LoVo (cell line): Measurements from ENCODE around the gene AGR2.
A peak's percentile ranks its signal among the peaks of the same experiment; 100 is the strongest.

Source experiments
- DNase-seq: peaks from one replicate; pipeline ENCODE4 v3.0.0-alpha.2; 2016; ENCODE audit warnings: low spot score

Gene AGR2

DNA sequence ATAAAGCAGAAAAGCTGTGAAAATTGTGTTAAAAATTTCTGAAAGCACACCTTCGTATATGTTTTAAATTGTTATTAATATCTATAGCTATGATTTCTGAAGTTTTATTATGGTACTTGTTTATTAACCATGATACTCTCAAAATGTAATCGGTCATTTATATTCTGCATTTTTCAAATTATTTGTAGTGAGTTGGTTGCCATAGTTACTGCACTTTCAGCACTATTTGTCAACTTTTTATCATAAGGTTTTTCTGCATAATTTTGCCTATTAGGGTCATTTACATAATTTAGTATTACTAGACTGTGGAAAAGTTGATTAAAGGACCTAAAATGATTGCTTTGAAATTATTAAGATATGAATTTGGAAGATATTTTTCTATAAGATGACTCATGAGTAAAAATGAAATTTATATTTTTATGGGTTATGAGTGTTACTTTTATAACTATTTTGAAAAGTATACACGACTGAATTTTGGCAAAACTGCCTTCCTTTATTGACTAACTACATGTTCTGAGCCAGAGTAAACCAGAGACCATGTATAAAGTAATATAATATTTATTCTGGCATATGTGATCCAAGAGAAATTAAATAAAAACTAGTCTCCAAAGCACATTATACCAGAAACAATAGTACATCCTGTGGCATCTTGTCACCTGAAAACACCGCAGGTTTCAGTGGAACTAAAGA lies 7.9 kb upstream of the AGR2 start:
- no peak for DNase-seq

DNA sequence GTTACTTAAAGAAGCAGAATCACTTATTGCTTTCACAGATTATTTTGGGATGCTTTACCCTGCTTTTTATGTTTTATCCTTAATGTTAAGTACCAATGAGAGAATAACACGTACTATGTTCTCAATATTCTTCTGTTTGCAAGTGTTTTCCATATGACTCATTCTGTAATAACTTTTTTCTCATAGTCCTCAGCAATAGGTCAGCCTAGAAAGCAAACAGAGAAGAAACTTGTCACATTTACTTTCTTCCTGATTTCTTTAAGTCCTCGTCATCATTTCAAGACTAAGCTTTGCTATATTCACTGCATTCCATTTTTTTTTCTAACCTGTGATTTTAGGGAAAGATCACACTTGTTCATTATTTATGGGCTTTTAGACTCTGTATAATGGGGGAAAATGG lies 6.8 kb upstream of the AGR2 start:
- peak; percentile 69 for DNase-seq

DNA sequence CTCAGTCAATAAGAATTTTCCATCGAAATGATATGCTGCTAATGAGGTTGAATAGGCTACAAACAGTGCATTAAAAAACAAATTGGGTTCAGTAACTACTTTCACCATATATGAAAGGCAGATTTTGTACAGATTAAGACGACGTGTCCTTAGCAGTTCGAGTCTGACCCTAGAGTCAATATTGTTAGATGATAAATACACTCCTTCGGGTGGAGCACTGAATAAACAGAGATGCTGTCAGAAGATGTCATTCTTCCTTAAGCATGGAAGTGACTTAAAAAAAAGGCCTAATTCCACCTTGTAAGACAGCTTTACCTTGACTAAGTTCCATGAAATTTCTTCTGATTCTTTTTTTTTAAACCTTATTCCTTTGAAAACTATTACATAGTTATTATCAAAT lies 5.8 kb upstream of the AGR2 start:
- DNase-seq = peak; percentile 58

DNA sequence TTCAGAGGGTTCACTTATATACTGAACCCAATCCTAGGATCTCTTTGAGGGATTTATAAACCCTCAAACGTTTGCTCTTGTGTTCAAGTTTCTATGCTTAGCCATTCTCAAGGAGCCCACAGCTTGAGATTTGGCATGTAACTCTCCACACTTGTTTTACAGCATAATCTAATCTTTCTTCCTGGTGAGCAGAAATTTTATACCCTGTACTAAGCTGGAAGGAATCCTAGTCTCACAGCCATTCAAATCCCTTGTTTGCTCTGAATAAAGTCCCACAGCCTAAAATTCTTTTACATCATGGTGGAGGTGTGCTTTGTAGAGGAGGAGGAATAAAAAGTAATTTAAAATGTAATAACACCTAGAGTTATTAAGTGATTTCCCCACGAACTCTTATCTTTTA lies 5.3 kb upstream of the AGR2 start:
- DNase-seq = no peak

DNA sequence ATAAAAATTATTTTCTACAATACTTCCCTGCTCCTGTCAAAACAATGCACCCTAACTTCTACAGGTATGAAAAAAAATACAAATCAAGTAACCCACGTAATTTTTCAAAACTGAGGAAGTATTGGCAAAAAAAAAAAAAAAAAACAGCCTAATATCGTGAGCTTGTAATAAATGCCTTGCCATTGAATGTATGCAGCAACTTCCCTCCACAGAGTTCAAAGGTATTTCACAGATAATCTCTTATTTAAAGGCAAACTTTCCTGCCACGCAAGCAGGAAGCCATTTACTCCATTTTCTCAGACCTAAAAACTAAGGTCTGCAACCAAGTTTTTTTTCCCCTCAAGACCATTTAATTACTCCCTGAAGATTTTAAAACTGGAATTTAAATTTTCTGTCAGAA lies 642 bp upstream of the AGR2 start:
- peak; percentile 46 for DNase-seq

DNA sequence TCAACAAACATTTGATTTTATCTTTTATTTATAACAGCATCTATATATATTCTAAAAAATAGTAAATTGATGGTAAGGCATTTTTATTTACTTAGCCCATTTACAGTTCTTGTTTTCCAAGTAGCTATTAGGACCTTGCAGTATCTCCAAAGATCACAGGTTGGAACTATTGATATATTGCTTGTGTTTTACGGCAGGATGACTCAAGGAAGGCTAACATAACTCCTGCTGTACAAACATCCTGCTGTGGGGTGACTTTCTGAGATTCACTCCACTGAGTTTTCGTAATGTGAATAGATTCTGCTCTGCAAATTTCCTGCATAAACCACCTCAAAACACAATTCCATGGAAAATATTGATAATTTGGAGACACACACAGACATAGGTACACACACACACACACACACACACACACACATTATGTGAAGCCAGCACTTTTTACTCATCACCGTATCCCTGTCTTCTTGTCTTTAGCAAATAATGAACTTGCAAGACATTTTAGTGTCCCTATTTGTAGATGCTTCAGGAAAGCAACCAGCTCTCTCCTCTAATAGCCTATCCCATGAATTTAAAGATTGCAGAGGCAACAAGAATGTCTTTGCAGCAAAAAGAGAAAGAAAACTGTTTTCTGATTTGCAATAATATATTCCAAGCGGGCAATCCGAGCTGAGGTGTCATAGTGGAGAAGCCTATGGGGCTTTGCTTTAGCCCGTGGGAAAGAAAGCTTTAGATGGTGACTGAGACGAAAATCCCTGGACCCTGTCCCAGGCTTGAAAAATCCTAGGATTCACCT lies 722 bp downstream of the AGR2 start:
- peak; percentile 73 for DNase-seq

DNA sequence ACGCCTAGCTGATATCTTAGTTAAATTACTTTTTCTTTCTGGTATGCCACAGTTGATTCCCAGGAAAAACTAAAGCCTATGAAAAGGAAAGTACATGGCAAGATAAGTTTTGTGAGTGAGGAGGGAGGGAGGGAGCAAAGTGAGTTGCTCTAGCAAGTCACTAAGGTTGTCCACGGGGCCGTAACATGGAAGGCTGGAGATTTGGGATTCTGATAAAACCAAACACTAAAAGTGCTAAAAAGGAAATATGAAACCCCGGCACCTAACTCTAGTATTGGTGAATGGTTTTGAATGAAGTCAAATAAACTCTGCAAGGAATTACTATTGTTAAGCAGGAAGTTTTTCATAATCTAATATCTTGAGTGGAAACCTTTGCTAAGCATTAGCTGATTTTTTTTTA lies 1.7 kb downstream of the AGR2 start:
- DNase-seq = no peak

DNA sequence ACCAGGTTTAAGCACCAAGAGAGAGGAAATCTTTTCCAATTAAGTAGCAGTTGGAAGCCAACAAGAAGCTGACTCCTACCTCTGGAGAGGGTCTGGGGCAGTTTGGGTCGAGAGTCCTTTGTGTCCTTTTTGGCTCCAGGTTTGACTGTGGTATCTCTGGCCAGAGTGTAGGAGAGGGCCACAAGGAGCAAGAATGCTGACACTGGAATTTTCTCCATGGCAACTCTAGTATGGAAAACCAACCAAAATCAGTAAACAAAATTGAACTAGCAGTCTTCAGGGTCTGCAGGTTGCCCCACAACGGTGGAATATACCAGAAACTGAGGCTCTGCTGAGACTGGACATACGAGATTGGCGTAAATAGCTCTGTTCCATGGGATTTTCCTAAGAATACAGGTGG lies 3.2 kb downstream of the AGR2 start:
- DNase-seq = no peak

DNA sequence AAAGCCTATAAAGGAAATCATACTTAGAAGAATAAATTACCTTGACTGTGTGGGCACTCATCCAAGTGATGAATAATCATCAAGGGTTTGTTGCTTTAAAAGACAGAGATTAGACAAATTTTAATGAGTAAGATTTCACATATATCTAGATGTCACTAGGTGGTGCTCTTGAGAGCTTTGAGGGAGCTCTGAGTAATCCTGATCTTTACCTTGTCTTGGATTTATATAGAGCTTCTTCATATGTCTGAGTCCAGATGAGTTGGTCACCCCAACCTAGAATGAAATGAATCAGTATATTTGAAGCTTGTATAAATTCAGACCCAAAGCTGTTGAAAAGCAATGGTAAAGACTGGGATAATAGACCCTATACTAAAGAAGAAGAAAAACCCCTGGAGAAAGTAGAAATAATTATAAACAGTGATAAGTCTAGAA lies 3.7 kb downstream of the AGR2 start:
- peak; percentile 84 for DNase-seq

DNA sequence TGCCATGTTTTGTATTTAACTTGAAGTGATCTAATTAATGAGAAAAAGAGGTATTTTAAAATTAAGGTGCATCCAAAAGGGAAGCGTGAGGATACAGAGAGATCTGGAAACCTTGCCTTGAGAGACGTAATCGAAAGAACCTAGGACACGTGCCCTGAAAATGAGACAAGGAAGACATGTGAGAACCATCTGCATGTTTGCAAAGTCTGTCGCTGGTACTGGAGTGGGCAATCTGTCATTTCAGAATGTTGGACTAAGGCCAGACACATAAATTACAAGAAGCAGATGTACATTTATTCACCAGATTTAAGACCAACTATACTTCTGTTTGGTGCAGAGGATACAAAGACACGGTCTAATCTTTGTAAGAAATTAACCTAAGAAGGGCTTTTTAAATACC lies 9.2 kb downstream of the AGR2 start:
- DNase-seq = no peak

DNA sequence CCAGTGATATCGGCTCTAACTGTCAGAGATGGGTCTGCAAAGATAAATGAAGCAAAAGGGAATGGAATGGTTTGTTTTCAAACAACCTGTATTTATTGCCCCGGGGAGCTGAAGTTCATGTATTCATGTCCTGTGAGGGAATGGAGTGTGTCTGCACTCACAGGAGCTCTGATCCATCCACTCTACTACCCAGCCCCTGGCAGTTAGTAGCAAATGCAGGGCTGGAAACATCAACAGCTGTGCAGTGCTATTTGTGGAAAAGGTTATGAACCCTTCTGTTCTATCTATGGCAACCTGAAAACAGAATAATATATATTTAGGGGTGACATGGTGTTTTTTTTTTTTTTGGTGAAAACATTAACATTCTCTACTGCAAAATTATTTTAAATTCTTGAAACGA lies 9.8 kb downstream of the AGR2 start:
- no peak for DNase-seq

DNA sequence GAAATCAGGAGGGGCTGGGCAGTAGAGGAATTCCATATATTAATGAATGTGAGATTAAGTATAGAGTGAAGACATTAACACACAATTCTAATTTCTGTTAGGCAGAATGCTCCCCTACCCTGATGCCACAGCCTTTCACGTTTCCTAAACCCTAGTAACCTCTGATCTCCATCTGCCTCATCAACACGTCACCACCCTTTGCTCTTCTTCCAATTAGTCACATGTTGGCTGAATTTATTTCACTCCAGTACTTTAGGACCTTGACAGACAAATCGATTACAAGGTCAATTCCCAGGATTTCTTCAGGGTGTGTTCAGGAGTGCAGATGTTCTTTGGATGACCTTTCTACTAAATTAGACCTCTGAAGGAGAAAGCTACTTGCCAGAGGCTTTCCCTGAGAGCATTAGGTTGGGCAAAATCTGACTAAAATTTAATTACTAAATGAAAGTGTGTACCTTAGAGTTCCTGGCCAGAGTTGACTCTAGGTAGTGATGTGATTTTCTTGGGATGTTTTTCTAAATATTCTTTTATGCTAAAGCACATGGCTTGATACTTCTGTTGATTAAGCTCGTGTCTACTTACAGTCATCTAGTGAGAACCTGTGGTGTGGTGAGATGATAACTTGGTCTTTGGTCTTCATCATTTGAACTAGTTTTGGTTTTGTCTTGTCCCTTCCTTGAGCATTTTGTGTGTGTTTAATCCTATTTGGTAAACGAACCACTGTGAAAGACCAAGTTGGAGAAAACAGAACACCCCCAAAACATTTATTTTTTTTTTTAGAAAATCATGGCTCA lies 12.7 kb downstream of the AGR2 start:
- no peak for DNase-seq

DNA sequence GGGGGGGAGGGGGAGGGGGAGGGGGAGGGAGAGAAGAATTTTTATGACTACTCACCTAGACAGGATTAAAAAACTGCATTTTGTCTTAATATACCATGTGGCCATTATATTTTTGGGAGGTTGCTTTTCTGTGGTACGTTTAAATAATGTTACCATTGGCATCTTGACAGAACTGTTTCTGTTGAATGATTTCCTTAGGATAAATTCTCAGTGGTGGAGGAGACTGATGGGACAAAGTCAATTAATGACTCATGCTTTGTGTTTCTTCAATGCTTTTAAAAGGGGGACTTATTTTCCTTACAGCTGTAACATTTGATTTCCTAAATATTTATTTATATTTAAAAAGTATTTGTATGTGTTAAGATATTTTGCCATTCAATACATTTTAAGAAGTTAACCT lies 13.7 kb downstream of the AGR2 start:
- DNase-seq = no peak

DNA sequence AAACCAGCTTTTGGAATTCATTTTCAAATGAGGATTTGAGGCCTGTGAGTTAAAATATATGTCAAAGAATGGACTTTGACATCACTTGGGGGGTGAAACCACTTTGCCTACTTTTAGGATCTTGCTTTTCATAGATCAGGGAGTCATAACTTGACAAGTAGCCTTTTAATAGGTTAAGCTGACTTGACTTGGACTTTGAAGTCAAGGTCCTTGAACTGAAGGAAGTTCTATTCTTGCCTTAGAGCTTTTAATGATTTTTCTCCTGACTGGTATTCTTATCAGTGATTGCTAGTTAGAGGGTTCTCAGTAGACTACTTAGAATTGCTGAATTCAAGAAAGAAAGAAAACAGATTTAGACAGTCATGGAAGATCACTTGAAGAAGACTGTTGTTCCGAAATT lies 17.7 kb downstream of the AGR2 start:
- no peak for DNase-seq

DNA sequence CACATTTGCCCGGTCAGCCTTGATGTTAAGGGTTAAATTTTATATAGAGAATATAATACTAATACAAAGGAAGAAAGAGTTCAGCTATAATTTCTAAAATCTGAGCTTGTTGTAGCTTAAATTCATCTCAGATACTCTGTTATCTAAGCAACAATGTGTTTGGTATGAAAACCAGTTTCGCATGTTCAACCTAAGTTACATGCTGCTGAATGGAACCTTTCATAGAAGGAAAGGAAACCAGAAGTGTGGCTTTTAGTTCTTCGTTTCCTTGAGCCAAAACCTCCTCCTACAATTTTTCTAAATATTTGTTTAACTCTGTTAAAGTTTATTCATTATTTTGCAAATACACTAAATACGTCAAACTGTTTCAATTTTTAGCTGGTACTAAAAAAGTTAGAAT lies 18.5 kb downstream of the AGR2 start:
- no peak for DNase-seq

DNA sequence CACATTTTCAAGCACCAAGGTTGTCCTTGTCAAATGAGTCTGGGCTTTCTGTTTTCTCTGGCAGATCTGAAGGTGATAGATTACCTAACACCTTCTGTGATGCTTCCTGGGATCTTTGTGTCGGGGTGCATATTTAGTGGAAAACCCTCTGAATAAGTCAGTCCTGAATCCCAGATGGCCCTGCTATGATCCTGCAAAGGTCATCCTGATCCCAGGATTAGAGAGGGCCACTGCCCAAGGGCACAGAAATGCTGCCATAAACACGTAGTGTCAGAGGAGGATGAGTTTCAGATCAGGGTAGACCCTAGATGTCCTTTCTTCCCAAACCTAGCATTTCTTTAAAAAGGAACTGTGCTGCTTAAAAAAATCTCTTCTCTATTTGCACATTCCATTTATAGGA lies 19.0 kb downstream of the AGR2 start:
- DNase-seq = no peak

DNA sequence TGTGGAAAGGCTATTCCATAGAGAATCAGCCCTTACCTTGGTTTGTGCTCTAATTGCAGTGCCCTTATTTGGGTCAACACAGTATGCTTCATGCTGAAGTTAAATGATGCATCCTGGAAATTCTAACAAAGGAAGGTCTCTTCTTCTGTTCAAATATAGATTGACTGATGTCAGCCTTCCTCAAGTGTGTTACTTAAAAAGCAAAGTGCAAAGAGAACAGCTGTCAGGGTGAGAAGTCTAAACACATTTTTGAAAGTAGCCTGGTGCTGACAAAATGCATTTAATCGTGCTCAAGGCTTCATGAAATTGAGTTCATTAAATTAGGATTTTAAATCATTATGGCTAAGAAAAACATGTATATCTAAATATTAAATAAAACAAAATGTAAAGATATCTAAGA lies 19.5 kb downstream of the AGR2 start:
- no peak for DNase-seq

DNA sequence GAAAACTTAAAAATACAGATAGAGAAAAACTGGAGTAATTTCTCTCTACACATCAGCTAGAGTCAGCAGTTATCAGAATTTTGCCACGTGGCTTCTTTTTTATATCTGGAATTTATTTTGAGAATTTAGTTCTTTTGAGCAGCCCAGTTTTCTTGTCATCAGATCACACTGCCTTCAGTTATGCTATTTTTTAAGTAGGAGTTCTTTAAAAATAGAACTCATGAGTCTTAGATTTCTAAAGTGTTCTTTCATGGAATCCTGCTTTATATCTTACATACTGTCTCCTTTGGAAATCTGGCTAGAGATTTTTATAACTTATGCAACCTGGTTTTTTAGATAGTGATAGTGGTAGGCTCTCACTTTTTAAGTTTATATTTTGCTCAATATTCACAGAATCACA lies 24.2 kb downstream of the AGR2 start:
- DNase-seq = no peak

DNA sequence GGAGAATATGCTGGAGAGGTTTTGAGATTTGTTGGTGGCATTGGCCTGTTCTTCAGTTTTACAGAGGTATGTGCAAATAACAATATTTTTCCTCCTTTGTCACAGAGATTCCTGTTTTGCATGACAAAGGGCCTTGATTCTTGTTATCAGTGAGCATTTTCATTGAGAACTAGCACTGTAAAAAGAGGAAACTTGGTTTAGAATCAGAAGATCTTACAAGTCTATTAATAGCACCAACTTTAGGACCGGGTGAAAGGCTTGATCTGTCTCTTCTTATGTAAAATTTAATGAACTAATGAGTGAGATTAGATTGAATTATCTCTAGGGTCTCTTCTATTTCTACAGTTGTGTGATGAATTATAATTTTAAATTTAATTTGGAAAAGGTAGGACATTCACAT lies 25.7 kb downstream of the AGR2 start:
- DNase-seq = no peak

DNA sequence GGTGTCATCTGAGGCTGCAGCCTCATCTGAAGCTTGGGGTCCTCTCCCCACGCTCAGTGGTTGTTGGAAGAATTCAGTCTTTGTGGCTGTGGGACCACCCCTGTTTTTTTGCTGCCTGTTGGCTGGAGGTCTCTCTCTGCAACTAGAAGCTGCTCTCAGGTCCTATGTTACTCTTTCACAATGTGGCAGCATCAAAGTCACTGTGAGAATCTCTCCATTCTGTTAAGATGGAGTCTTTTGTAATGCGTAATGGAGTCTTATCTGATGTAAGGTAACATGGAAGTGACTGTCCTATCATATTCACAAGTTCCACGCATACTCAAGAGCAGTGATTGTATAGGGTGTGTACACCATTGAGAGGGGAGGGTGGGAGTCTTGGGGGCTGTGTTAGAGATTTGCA lies 26.3 kb downstream of the AGR2 start:
- DNase-seq = no peak

DNA sequence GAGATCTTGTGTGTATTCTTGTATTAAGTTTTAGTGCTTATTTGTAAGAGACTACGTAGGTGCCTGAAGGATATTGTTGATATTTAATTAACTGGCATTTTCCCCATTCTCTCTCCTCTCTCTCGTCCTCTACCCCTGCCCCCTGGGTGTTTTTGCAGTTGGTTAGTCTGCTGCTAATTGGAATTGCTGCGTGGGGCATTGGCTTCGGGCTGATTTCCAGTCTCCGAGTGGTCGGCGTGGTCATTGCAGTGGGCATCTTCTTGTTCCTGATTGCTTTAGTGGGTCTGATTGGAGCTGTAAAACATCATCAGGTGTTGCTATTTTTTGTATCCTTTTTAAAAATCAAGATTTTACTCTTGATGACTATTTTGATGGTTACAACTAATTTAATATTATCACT lies 28.7 kb downstream of the AGR2 start:
- no peak for DNase-seq

DNA sequence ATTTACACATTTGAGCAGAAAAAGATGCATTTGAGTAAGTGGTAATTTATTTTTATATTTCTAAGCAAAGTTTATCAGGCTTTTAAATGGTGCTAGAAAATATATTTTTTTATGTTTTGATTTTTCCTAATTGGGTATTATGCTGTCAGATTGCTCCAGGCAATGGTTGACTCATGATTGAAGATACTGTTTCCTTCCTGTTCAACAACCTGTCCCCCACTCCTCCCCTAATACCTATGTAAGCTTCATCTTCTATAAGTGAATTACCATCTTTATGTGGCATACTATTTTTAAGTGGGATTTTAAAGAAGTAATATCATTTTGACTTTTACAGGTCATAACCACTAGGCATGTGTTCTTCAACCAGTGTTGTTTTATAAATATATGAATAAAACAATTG lies 29.8 kb downstream of the AGR2 start:
- DNase-seq = no peak

DNA sequence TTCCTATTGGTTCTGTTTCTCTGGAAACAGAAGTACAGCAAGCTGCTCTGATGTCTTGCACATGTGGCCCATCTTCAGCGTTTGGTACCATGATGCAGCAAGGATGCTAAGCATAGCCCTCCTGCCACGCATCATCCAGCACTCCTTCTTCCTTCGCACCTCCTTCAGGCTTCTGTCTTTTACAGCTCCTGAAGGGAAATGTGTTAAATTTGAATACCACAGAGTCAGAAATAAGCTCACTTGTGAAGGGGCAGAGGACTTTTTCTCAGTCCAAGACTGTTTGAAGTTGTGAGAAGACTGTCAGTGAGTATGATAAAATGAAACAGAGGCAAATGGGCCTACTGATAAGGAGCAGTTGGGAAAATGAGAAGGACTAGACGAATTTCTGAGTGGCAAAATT lies 30.5 kb downstream of the AGR2 start:
- DNase-seq = no peak
